ENCODE data around the gene TAF11L13.

GRCh38 chr5:17634160-17634559, 2.3 kb downstream of the TAF11L13 start, which contains the start of gene TAF11L14:
- TF ChIP-seq CTCF (IDR thresholded peaks at IDR 0.05): no peak
- TF ChIP-seq POLR2A (IDR thresholded peaks at IDR 0.05): no peak

All from lower leg skin (tissue), 3 donors.